HPDE6-E6E7 (cell line): ENCODE data around the gene ZCCHC7.

ENCODE experiments used
- DNase-seq: peaks from one replicate; pipeline ENCODE4 v3.0.0; 2011; ENCODE audit warnings: missing footprints; ENCODE audit errors: extremely low spot score

The ZCCHC7 gene

DNA sequence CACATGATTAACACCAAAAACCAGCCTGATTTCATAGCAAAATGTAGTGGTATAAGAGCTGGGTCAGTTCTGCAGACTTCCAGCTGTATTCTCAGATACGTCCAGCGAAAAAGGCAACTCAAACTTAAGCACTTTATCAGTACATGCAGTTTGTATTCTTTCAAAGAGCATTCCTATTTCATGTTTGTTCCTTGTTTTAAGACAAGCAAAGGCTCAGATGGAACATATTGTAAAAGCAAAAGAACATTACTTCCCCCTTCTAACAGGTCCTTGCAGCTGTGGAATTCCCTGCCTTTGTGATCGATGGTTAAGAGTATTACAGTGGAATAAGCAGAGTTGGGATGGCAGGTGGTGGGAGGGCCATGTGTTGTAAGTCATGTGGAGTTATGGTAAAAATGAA is 215.8 kb downstream of the ZCCHC7 start:
- DNase-seq: no peak

GRCh38 chr9:37337301-37337890 is 217.0 kb downstream of the ZCCHC7 start:
- DNase-seq: no peak

- DNase-seq: no peak
Observed at GRCh38 chr9:37338218-37338617, 217.8 kb downstream of the ZCCHC7 start.

- no peak for DNase-seq
Observed at GRCh38 chr9:37339923-37340322, 219.5 kb downstream of the ZCCHC7 start.

GRCh38 chr9:37340961-37341360 is 220.6 kb downstream of the ZCCHC7 start:
- no peak for DNase-seq

GRCh38 chr9:37341704-37342103 is 221.3 kb downstream of the ZCCHC7 start:
- no peak for DNase-seq

DNA sequence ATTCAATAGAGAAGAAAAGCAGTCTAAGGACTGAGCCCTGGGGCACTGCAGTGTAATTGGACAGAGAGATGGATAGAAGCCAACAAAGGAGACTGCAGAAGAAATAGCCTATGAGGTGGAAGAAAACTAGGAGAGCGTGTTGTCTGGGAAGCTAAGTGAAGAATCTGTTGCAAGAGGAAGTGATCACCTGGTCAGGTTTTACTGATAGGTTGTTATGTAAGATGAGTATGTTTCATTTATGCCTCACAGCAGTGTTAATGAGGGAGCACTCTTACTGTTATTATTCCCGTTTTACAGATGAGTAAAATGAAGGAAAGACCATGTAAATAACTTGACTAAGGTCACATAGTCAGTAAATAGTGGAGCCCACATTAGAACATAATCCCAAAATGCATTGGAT is 222.1 kb downstream of the ZCCHC7 start:
- DNase-seq: no peak

DNA sequence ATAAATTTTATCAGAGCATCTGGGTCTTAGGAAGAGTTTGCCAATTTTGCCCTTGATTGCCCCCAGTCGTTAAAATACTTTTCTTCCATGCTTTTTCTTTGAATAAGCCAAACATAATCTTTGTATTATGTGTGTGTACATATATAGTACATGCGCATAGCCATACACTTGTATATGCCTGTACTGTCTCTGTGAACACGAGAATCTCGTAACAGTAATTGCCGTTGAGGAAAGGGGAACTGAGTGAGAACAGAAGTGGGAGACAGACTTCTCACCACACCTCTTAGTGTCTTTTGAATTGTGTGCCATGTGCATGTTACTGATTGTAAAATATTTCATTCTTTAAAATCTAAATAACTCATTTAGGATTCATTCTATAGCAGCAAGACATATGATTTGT is 222.5 kb downstream of the ZCCHC7 start:
- DNase-seq: no peak

DNA sequence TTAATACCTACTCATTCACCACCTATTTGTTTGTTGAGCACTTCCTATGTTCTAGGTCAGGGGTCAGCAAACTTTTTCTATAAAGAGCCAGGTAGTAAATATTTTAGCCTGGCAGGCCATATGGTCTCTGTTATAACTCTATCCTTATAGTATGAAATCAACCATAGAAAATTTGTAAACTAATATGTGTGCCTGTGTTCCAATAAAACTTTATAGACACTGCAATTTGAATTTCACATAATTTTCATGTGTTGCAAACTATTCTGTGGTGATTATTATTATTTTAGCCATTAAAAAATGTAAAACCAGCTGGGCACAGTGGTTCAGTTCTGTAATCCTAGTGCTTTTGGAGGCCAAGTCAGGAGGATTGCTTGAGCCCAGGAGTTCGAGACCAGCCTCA is 223.3 kb downstream of the ZCCHC7 start:
- DNase-seq: no peak

GRCh38 chr9:37345038-37345437 is 224.7 kb downstream of the ZCCHC7 start:
- DNase-seq: no peak

- no peak for DNase-seq
Observed at GRCh38 chr9:37348917-37349316, 228.5 kb downstream of the ZCCHC7 start.

- peak; percentile 96 for DNase-seq
Observed at GRCh38 chr9:37350486-37351190, 230.3 kb downstream of the ZCCHC7 start.

- no peak for DNase-seq
Observed at GRCh38 chr9:37353791-37354190, 233.4 kb downstream of the ZCCHC7 start.

- no peak for DNase-seq
Observed at GRCh38 chr9:37362430-37362829, 242.1 kb downstream of the ZCCHC7 start.

GRCh38 chr9:37363124-37363523 is 242.8 kb downstream of the ZCCHC7 start:
- DNase-seq: no peak

DNA sequence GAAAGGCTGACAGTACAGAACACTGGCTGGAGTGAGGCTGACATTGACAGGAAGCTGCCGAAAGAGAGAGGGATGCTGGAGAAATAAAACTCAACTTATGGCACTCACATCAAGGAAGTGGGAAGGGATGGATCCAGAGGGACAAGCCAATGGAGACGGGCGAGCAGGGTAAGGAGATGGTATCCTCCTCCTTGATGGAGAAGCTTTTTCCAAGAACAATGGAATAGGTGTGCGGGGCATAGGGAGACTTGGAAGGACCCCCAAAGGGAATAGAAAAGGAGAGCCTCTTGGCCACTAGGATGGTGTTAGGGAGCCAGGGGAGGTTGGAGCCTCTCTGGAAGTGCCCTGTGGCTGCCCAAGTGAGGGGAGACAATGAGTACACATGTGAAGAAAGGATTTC is 243.8 kb downstream of the ZCCHC7 start:
- DNase-seq: no peak

GRCh38 chr9:37364751-37365360 is 244.5 kb downstream of the ZCCHC7 start:
- no peak for DNase-seq

- DNase-seq: no peak
Observed at GRCh38 chr9:37369671-37370070, 249.3 kb downstream of the ZCCHC7 start.

GRCh38 chr9:37370282-37370681 is 249.9 kb downstream of the ZCCHC7 start:
- no peak for DNase-seq

DNA sequence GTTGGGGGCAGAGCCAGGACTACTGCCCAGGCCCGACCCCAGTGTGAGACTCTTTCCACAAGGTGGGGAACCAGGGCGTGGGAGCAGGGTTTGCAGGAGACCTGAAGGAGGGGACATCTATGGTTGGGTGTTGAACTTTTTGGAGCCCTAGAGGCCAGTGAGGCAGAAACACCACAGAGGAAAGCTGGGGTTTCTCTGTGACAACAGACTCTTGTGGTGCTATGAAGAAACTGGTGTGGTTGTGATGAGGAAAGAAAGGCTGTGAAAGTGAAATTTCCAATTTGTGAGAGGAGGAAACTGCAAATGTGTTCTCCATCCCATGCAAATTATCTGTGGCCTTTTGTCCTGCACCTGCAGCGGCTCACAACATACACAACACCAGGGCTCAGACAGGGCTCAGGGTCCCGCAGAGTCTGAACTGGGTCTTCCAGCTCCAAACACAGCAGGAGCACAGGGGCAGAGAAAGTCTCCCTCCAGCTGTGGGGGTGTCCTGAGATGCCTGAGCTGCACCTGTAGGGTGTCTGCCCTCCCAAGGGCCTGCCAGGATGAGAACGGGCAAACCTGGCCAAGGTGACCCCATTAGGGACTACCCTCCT is 250.7 kb downstream of the ZCCHC7 start:
- DNase-seq: no peak

- no peak for DNase-seq
Observed at GRCh38 chr9:37371565-37372464, 251.4 kb downstream of the ZCCHC7 start.

- DNase-seq: no peak
Observed at GRCh38 chr9:37372839-37373238, 252.5 kb downstream of the ZCCHC7 start.
